GM12872 (cell line): ENCODE measurements around the gene CLSTN2.

Source experiments
- CTCF ChIP-seq: IDR thresholded peaks from 3 replicates; pipeline ENCODE4 v1.5.1; 2011; ENCODE audit warnings: low read depth, mild to moderate bottlenecking, low read length, moderate library complexity; ENCODE audit not compliant: insufficient read depth

The CLSTN2 gene

GRCh38 chr3:139935016-139935865 is at the start of gene CLSTN2:
CLSTN2 (plus strand) TSS chr3:139935185.
- no peak for TF ChIP-seq CTCF

GRCh38 chr3:139887431-139887830 is 47.6 kb upstream of the CLSTN2 start:
- TF ChIP-seq CTCF: no peak

- no peak for TF ChIP-seq CTCF
Measured at GRCh38 chr3:139888561-139889140, 46.3 kb upstream of the CLSTN2 start.

- no peak for TF ChIP-seq CTCF
Measured at GRCh38 chr3:139893267-139893962, 41.6 kb upstream of the CLSTN2 start.

GRCh38 chr3:139893963-139894642 is 40.9 kb upstream of the CLSTN2 start:
- TF ChIP-seq CTCF: no peak

GRCh38 chr3:139894643-139894989 is 40.4 kb upstream of the CLSTN2 start:
- TF ChIP-seq CTCF: no peak

GRCh38 chr3:139897759-139898158 is 37.2 kb upstream of the CLSTN2 start:
- no peak for TF ChIP-seq CTCF
